ENCODE results near the gene SMYD3. TPM values are rescaled to one million over a fixed set of nuclear protein-coding genes. Genes with fewer than 3 reads are reported as not detected.

Gene SMYD3
- polyA plus RNA-seq, 1 donor from 2014 or later: 48.6 TPM

DNA sequence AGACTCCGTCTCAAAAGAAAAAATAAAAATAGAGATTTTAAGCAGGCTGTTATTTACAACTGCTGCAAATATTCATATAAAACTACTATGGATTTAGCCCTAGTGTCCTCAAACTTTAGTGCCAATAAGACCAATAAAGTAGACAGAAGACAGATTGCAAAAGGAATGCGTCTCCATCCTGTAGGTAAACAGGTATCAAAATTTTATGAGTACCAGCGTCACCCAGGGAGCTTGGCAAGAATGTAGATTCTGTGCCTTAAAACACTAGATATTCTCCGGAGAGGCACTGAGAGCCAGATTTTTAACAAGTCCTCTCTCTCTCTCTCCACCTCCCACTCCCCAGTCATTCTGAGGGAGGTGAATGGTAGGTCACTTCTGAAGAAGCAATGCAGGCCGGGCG, 18.4 kb downstream of the SMYD3 start:
- H3F3A ChIP-seq (ENCODE audit: insufficient read depth, low read length, poor library complexity, severe bottlenecking): no peaks in the 10 kb centered on the region
- H3K9ac ChIP-seq (ENCODE audit: low read length): no peak overlapping the region
- no peaks in the 10 kb centered on the region for H3K36me3 ChIP-seq (ENCODE audit: insufficient read depth, low read length)
- H2AFZ ChIP-seq (ENCODE audit: low read depth, low read length): no peak overlapping the region
- no peaks in the 10 kb centered on the region for H3K79me2 ChIP-seq (replicated peaks; ENCODE audit: insufficient read depth, low read length)
- no peak overlapping the region for H3K4me3 ChIP-seq (ENCODE audit: low read length)
- H4K20me1 ChIP-seq (ENCODE audit: insufficient read depth): no peaks in the 10 kb centered on the region
- TF ChIP-seq, protein P1, sequence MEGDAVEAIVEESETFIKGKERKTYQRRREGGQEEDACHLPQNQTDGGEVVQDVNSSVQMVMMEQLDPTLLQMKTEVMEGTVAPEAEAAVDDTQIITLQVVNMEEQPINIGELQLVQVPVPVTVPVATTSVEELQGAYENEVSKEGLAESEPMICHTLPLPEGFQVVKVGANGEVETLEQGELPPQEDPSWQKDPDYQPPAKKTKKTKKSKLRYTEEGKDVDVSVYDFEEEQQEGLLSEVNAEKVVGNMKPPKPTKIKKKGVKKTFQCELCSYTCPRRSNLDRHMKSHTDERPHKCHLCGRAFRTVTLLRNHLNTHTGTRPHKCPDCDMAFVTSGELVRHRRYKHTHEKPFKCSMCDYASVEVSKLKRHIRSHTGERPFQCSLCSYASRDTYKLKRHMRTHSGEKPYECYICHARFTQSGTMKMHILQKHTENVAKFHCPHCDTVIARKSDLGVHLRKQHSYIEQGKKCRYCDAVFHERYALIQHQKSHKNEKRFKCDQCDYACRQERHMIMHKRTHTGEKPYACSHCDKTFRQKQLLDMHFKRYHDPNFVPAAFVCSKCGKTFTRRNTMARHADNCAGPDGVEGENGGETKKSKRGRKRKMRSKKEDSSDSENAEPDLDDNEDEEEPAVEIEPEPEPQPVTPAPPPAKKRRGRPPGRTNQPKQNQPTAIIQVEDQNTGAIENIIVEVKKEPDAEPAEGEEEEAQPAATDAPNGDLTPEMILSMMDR (IDR thresholded peaks at IDR 0.05; ENCODE audit: poor library complexity, severe bottlenecking): no peak
- TF ChIP-seq POLR2AphosphoS5 (IDR thresholded peaks at IDR 0.05): no peak
- TF ChIP-seq EZH2 (IDR thresholded peaks at IDR 0.05; ENCODE audit: borderline replicate concordance, insufficient read depth, low read length, poor library complexity, severe bottlenecking): no peak
- no peak for TF ChIP-seq TAF1 (IDR thresholded peaks at IDR 0.05; ENCODE audit: low read depth)
- TF ChIP-seq EP300 (conservative IDR thresholded peaks at IDR 0.05; ENCODE audit: poor library complexity, severe bottlenecking): no peak
- TF ChIP-seq, protein P2, sequence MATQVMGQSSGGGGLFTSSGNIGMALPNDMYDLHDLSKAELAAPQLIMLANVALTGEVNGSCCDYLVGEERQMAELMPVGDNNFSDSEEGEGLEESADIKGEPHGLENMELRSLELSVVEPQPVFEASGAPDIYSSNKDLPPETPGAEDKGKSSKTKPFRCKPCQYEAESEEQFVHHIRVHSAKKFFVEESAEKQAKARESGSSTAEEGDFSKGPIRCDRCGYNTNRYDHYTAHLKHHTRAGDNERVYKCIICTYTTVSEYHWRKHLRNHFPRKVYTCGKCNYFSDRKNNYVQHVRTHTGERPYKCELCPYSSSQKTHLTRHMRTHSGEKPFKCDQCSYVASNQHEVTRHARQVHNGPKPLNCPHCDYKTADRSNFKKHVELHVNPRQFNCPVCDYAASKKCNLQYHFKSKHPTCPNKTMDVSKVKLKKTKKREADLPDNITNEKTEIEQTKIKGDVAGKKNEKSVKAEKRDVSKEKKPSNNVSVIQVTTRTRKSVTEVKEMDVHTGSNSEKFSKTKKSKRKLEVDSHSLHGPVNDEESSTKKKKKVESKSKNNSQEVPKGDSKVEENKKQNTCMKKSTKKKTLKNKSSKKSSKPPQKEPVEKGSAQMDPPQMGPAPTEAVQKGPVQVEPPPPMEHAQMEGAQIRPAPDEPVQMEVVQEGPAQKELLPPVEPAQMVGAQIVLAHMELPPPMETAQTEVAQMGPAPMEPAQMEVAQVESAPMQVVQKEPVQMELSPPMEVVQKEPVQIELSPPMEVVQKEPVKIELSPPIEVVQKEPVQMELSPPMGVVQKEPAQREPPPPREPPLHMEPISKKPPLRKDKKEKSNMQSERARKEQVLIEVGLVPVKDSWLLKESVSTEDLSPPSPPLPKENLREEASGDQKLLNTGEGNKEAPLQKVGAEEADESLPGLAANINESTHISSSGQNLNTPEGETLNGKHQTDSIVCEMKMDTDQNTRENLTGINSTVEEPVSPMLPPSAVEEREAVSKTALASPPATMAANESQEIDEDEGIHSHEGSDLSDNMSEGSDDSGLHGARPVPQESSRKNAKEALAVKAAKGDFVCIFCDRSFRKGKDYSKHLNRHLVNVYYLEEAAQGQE (IDR thresholded peaks at IDR 0.05; ENCODE audit: borderline replicate concordance): no peak
- no peak for TF ChIP-seq RAD21 (conservative IDR thresholded peaks at IDR 0.05)
- no peak for TF ChIP-seq MXI1 (conservative IDR thresholded peaks at IDR 0.05; ENCODE audit: poor library complexity, severe bottlenecking)
- no peak for TF ChIP-seq SMC3 (conservative IDR thresholded peaks at IDR 0.05; ENCODE audit: poor library complexity)
- no peaks in the 10 kb centered on the region for H3K9me3 ChIP-seq (ENCODE audit: low read length)
- H3K27me3 ChIP-seq (ENCODE audit: insufficient read depth, low read depth, low read length): no peaks in the 10 kb centered on the region
- H3K27ac ChIP-seq (ENCODE audit: low read length): no peak overlapping the region
- no peaks in the 10 kb centered on the region for H3K9me2 ChIP-seq (ENCODE audit: insufficient read depth, low read length)
- H3K4me2 ChIP-seq (ENCODE audit: low read length): no peak overlapping the region

DNA sequence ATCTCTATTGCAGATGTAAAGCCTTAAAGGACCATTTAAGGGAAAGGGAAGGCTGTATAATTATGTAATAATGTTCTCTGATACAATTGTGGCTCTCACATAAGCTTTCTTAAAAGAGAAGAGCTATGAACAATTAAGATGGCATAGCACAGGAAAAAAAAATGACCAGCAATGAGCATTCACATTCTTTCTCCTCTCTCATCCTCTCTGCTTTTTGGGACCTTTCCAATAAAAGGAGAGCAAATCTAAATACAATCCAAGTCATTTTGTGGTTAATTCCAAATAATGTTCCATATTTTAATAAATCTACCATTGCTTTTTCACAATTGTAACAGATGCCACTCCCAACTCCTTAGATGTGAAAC, 23.5 kb downstream of the SMYD3 start:
- Histone ChIP-seq H2AFZ (ENCODE audit: low read depth, low read length) (no peak overlapping the region), H3K4me3 (ENCODE audit: low read length) (no peak overlapping the region), H3K9me2 (ENCODE audit: insufficient read depth, low read length) (no peaks in the 10 kb centered on the region), H3K27ac (ENCODE audit: low read length) (no peak overlapping the region), H3K4me2 (ENCODE audit: low read length) (no peak overlapping the region), H4K20me1 (ENCODE audit: insufficient read depth) (no peaks in the 10 kb centered on the region), H3K9ac (ENCODE audit: low read length) (no peak overlapping the region), H3K27me3 (ENCODE audit: insufficient read depth, low read depth, low read length) (no peaks in the 10 kb centered on the region), H3K79me2 (replicated peaks; ENCODE audit: insufficient read depth, low read length) (no peaks in the 10 kb centered on the region), H3F3A (ENCODE audit: insufficient read depth, low read length, poor library complexity, severe bottlenecking) (no peaks in the 10 kb centered on the region), H3K36me3 (ENCODE audit: insufficient read depth, low read length) (no peaks in the 10 kb centered on the region), H3K9me3 (ENCODE audit: low read length) (no peaks in the 10 kb centered on the region)
- TF ChIP-seq TAF1 (IDR thresholded peaks at IDR 0.05; ENCODE audit: low read depth): no peak
- TF ChIP-seq MXI1 (conservative IDR thresholded peaks at IDR 0.05; ENCODE audit: poor library complexity, severe bottlenecking): no peak
- TF ChIP-seq EP300 (conservative IDR thresholded peaks at IDR 0.05; ENCODE audit: poor library complexity, severe bottlenecking): no peak
- TF ChIP-seq POLR2AphosphoS5 (IDR thresholded peaks at IDR 0.05): no peak
- no peak for TF ChIP-seq EZH2 (IDR thresholded peaks at IDR 0.05; ENCODE audit: borderline replicate concordance, insufficient read depth, low read length, poor library complexity, severe bottlenecking)

Measured in neural cell (in vitro differentiated cells).